AG04450 (cell line): ENCODE measurements around the gene S100A14. TPM values are rescaled to one million over a fixed set of nuclear protein-coding genes. Genes with fewer than 3 reads are reported as not detected.

ENCODE experiments used
- CTCF ChIA-PET: fragments of 300-600, 350-600 bp; formaldehyde crosslinking; extraction: SDS; loops from one replicate; lab custom pipeline; 2022; ENCODE audit warnings: antibody characterized with exemption, inconsistent platforms; lab: Charles Lee
- POLR2A ChIA-PET: fragments of 350-600 bp; formaldehyde crosslinking; extraction: SDS; loops from one replicate; lab custom pipeline; 2021; ENCODE audit warnings: antibody characterized with exemption, inconsistent platforms; lab: Yijun Ruan, JAX
- DNase-seq: peaks from one replicate; pipeline ENCODE4 v3.0.0-alpha.2; 2011; ENCODE audit warnings: low read depth, low spot score
- H3K27ac ChIP-seq: one replicate; pipeline ENCODE4 v1.5.1; 2012; ENCODE audit warnings: low read depth, low read length, control low read depth
- H3K27me3 ChIP-seq: one replicate; pipeline ENCODE4 v1.6.0; 2012; ENCODE audit warnings: low read length; ENCODE audit not compliant: control insufficient read depth, insufficient read depth
- H3K4me3 ChIP-seq: 2 replicates; pipeline ENCODE4 v1.5.1; 2011; ENCODE audit warnings: mild to moderate bottlenecking, low read depth, low read length, control low read depth
- H3K9me3 ChIP-seq: 2 replicates; pipeline ENCODE4 v1.5.1; 2012; ENCODE audit warnings: low read length; ENCODE audit not compliant: control insufficient read depth, insufficient read depth
- CTCF ChIP-seq: IDR thresholded peaks from 2 replicates; pipeline ENCODE4 v1.5.1; 2011; ENCODE audit warnings: low read depth, low read length, control low read depth, inconsistent platforms
- polyA plus RNA-seq: library from polyadenylated mRNA; depleted of rRNA; stranded (reverse); fragments of >200 nt; gene quantifications from 2 replicates; pipeline ENCODE4 v1.2.3, GENCODE V29; 2011

The S100A14 gene
- polyA plus RNA-seq, 1 experiment, result not detected

- no peak for DNase-seq
- ChIA-PET POLR2A (interaction anchor here (0.6 to 3.4 kb wide), 16 partner anchors 9 to 364 kb away, joined by 3 to 46 read pairs (median 8); partner anchors contain the start of genes RPS27, S100A14, S100A16 and S100A6), CTCF (interaction anchor here (1.1 to 3.7 kb wide), 13 partner anchors 7 to 132 kb away, joined by 4 to 80 read pairs (median 10); partner anchors contain the start of genes S100A14, S100A16 and S100A6)
- TF ChIP-seq CTCF, result no peak
- peak overlapping the region; percentile 92 for H3K27ac ChIP-seq
- peak overlapping the region; percentile 80 for H3K4me3 ChIP-seq
- H3K9me3 ChIP-seq, result no peaks in the 10 kb centered on the region
- H3K27me3 ChIP-seq, result no peaks in the 10 kb centered on the region
Measured at GRCh38 chr1:153626477-153626903, 10.4 kb upstream of the S100A14 start.

GRCh38 chr1:153624965-153625611, 9.0 kb upstream of the S100A14 start:
- H3K9me3 ChIP-seq, result no peaks in the 10 kb centered on the region; the same call in 1 of the 2 replicates
- no peak overlapping the region for H3K27ac ChIP-seq
- DNase-seq, result no peak
- no peaks in the 10 kb centered on the region for H3K27me3 ChIP-seq
- POLR2A ChIA-PET, result no interaction called here
- CTCF ChIA-PET, result interaction anchor here (3.7 kb wide), 1 partner anchor 55 kb away, joined by 57 read pairs; no protein-coding TSS in a partner anchor
- TF ChIP-seq CTCF, result no peak
- no peak overlapping the region for H3K4me3 ChIP-seq

GRCh38 chr1:153623101-153623500, 7.0 kb upstream of the S100A14 start:
- H3K9me3 ChIP-seq, result no peaks in the 10 kb centered on the region; the same call in 1 of the 2 replicates
- H3K27ac ChIP-seq, result no peak overlapping the region
- H3K4me3 ChIP-seq, result no peak overlapping the region
- CTCF ChIA-PET, result interaction anchor here (0.7 to 1.0 kb wide), 3 partner anchors 45 to 113 kb away, joined by 3 to 5 read pairs (median 4); no protein-coding TSS in a partner anchor
- DNase-seq, result no peak
- H3K27me3 ChIP-seq, result no peaks in the 10 kb centered on the region
- POLR2A ChIA-PET, result interaction anchor here (1.2 kb wide), 1 partner anchor 10 kb away, joined by 7 read pairs; the partner anchor contains the start of gene S100A16
- no peak for TF ChIP-seq CTCF

GRCh38 chr1:153619171-153619570, 3.0 kb upstream of the S100A14 start:
- ChIA-PET POLR2A (interaction anchor here (0.6 to 5.4 kb wide), 2 partner anchors 8 to 45 kb away, joined by 3 to 45 read pairs; partner anchors contain the start of genes S100A1 and S100A13), CTCF (interaction anchor here (0.9 to 7.1 kb wide), 8 partner anchors 8 to 267 kb away, joined by 3 to 74 read pairs (median 10); partner anchors contain the start of genes S100A1 and S100A13)
- H3K9me3 ChIP-seq, result no peaks in the 10 kb centered on the region; the same call in 1 of the 2 replicates
- no peak for DNase-seq
- no peak overlapping the region for H3K27ac ChIP-seq
- TF ChIP-seq CTCF, result no peak
- H3K4me3 ChIP-seq, result no peak overlapping the region
- H3K27me3 ChIP-seq, result no peaks in the 10 kb centered on the region
